ENCODE results near the gene C16orf96.

GRCh38 chr16:4512473-4512872 lies 43.7 kb upstream of the C16orf96 start:
- TF ChIP-seq CTCF (IDR thresholded peaks at IDR 0.05 in 8 of 11, conservative IDR thresholded peaks at IDR 0.05 in 3 of 11) (no peak), POLR2A (IDR thresholded peaks at IDR 0.05) (no peak), POLR2AphosphoS5 (IDR thresholded peaks at IDR 0.05) (no peak)

All from spleen (tissue), 7 donors.